ENCODE data around the gene RAB18. TPM values are rescaled to one million over a fixed set of nuclear protein-coding genes. Genes with fewer than 3 reads are reported as not detected.
"Not testable (repeated sequence)": the region's sequence is repeated elsewhere in the genome, so short reads cannot be mapped to it uniquely, and the experiment has no call there.

RAB18 gene
- total and polyA plus RNA-seq, 2 donors = 53.6 to 64.8 TPM

- H3K4me3 ChIP-seq (ENCODE audit: low read length in 2 of 2) = no peak overlapping the region
- H3K9me3 ChIP-seq (ENCODE audit: control insufficient read depth in 2 of 2, insufficient read depth in 1 of 2, low read length in 1 of 2) = no peaks in the 10 kb centered on the region
- WGBS = 97% methylated on average over 6 of the region's 6 CpGs
- no peak overlapping the region for H3K27ac ChIP-seq (ENCODE audit: low read depth in 1 of 2, low read length in 1 of 2)
- no peaks in the 10 kb centered on the region for H3K4me1 ChIP-seq (ENCODE audit: control insufficient read depth in 2 of 2, insufficient read depth in 2 of 2, low read length in 2 of 2)
- peaks cover 0 to 5% of the 10 kb centered on the region in 2 donors for H3K36me3 ChIP-seq (ENCODE audit: control insufficient read depth in 2 of 2, insufficient read depth in 2 of 2, low read length in 1 of 2)
- H3K27me3 ChIP-seq (ENCODE audit: control insufficient read depth in 2 of 2, insufficient read depth in 1 of 2, low read length in 1 of 2) = no peaks in the 10 kb centered on the region
- DNase-seq (ENCODE audit: low read depth in 6 of 9, low spot score in 9 of 9) = no peak
Measured at GRCh38 chr10:27550823-27551222, 46.7 kb downstream of the RAB18 start.

- Histone ChIP-seq H3K4me1 (ENCODE audit: control insufficient read depth in 2 of 2, insufficient read depth in 2 of 2, low read length in 2 of 2) (no peaks in the 10 kb centered on the region), H3K27ac (ENCODE audit: low read depth in 1 of 2, low read length in 1 of 2) (no peak overlapping the region), H3K9me3 (ENCODE audit: control insufficient read depth in 2 of 2, insufficient read depth in 1 of 2, low read length in 1 of 2) (no peaks in the 10 kb centered on the region), H3K27me3 (ENCODE audit: control insufficient read depth in 2 of 2, insufficient read depth in 1 of 2, low read length in 1 of 2) (no peaks in the 10 kb centered on the region), H3K4me3 (ENCODE audit: low read length in 2 of 2) (no peak overlapping the region), H3K36me3 (ENCODE audit: control insufficient read depth in 2 of 2, insufficient read depth in 2 of 2, low read length in 1 of 2) (no peaks in the 10 kb centered on the region)
- DNase-seq (ENCODE audit: low read depth in 6 of 9, low spot score in 9 of 9) = peak in 2 of 9 donors; percentile 41 to 51
- 9% methylated on average over 3 of the region's 3 CpGs for WGBS
Measured at GRCh38 chr10:27558612-27559020, 54.5 kb downstream of the RAB18 start.

- no peak overlapping the region for H3K4me3 ChIP-seq (ENCODE audit: low read length in 2 of 2)
- no peak overlapping the region for H3K27ac ChIP-seq (ENCODE audit: low read depth in 1 of 2, low read length in 1 of 2)
- H3K27me3 ChIP-seq (ENCODE audit: control insufficient read depth in 2 of 2, insufficient read depth in 1 of 2, low read length in 1 of 2) = no peaks in the 10 kb centered on the region
- H3K4me1 ChIP-seq (ENCODE audit: control insufficient read depth in 2 of 2, insufficient read depth in 2 of 2, low read length in 2 of 2) = no peaks in the 10 kb centered on the region
- WGBS = 95% methylated on average over 2 of the region's 2 CpGs
- H3K36me3 ChIP-seq (ENCODE audit: control insufficient read depth in 2 of 2, insufficient read depth in 2 of 2, low read length in 1 of 2) = no peaks in the 10 kb centered on the region
- no peaks in the 10 kb centered on the region for H3K9me3 ChIP-seq (ENCODE audit: control insufficient read depth in 2 of 2, insufficient read depth in 1 of 2, low read length in 1 of 2)
- DNase-seq (ENCODE audit: low read depth in 6 of 9, low spot score in 9 of 9) = no peak
Measured at GRCh38 chr10:27561334-27561733, 57.2 kb downstream of the RAB18 start.

- peak in 1 of 9 donors; percentile 21 for DNase-seq (ENCODE audit: low read depth in 6 of 9, low spot score in 9 of 9)
- Histone ChIP-seq H3K4me3 (ENCODE audit: low read length in 2 of 2) (no peak overlapping the region), H3K9me3 (ENCODE audit: control insufficient read depth in 2 of 2, insufficient read depth in 1 of 2, low read length in 1 of 2) (no peaks in the 10 kb centered on the region), H3K36me3 (ENCODE audit: control insufficient read depth in 2 of 2, insufficient read depth in 2 of 2, low read length in 1 of 2) (no peaks in the 10 kb centered on the region), H3K4me1 (ENCODE audit: control insufficient read depth in 2 of 2, insufficient read depth in 2 of 2, low read length in 2 of 2) (peaks cover 0 to 2% of the 10 kb centered on the region in 2 donors), H3K27ac (ENCODE audit: low read depth in 1 of 2, low read length in 1 of 2) (no peak overlapping the region), H3K27me3 (ENCODE audit: control insufficient read depth in 2 of 2, insufficient read depth in 1 of 2, low read length in 1 of 2) (no peaks in the 10 kb centered on the region)
- WGBS = 85% methylated on average over 1 of the region's 1 CpG
Measured at GRCh38 chr10:27564398-27564797, 60.3 kb downstream of the RAB18 start.

GRCh38 chr10:27564880-27565279, 60.8 kb downstream of the RAB18 start:
- H3K9me3 ChIP-seq (ENCODE audit: control insufficient read depth in 2 of 2, insufficient read depth in 1 of 2, low read length in 1 of 2) = no peaks in the 10 kb centered on the region
- no peak overlapping the region for H3K27ac ChIP-seq (ENCODE audit: low read depth in 1 of 2, low read length in 1 of 2)
- H3K4me1 ChIP-seq (ENCODE audit: control insufficient read depth in 2 of 2, insufficient read depth in 2 of 2, low read length in 2 of 2) = peaks cover 0 to 2% of the 10 kb centered on the region in 2 donors
- WGBS = 87% methylated on average over 3 of the region's 3 CpGs
- H3K27me3 ChIP-seq (ENCODE audit: control insufficient read depth in 2 of 2, insufficient read depth in 1 of 2, low read length in 1 of 2) = no peaks in the 10 kb centered on the region
- no peak overlapping the region for H3K4me3 ChIP-seq (ENCODE audit: low read length in 2 of 2)
- no peaks in the 10 kb centered on the region for H3K36me3 ChIP-seq (ENCODE audit: control insufficient read depth in 2 of 2, insufficient read depth in 2 of 2, low read length in 1 of 2)
- no peak for DNase-seq (ENCODE audit: low read depth in 6 of 9, low spot score in 9 of 9)

- H3K9me3 ChIP-seq (ENCODE audit: control insufficient read depth in 2 of 2, insufficient read depth in 1 of 2, low read length in 1 of 2) = no peaks in the 10 kb centered on the region
- H3K27ac ChIP-seq (ENCODE audit: low read depth in 1 of 2, low read length in 1 of 2) = peak overlapping the region in 1 of 2 donors; percentile 13
- no peaks in the 10 kb centered on the region for H3K36me3 ChIP-seq (ENCODE audit: control insufficient read depth in 2 of 2, insufficient read depth in 2 of 2, low read length in 1 of 2)
- H3K4me3 ChIP-seq (ENCODE audit: low read length in 2 of 2) = no peak overlapping the region
- 92% methylated on average over 7 of the region's 7 CpGs for WGBS
- H3K4me1 ChIP-seq (ENCODE audit: control insufficient read depth in 2 of 2, insufficient read depth in 2 of 2, low read length in 2 of 2) = peaks cover 0 to 2% of the 10 kb centered on the region in 2 donors
- no peaks in the 10 kb centered on the region for H3K27me3 ChIP-seq (ENCODE audit: control insufficient read depth in 2 of 2, insufficient read depth in 1 of 2, low read length in 1 of 2)
- DNase-seq (ENCODE audit: low read depth in 6 of 9, low spot score in 9 of 9) = peak in 2 of 9 donors; percentile 16 to 46
Measured at GRCh38 chr10:27568196-27569175, 64.4 kb downstream of the RAB18 start.

- Histone ChIP-seq H3K36me3 (ENCODE audit: control insufficient read depth in 2 of 2, insufficient read depth in 2 of 2, low read length in 1 of 2) (no peaks in the 10 kb centered on the region), H3K4me1 (ENCODE audit: control insufficient read depth in 2 of 2, insufficient read depth in 2 of 2, low read length in 2 of 2) (peaks cover 0 to 2% of the 10 kb centered on the region in 2 donors), H3K9me3 (ENCODE audit: control insufficient read depth in 2 of 2, insufficient read depth in 1 of 2, low read length in 1 of 2) (no peaks in the 10 kb centered on the region), H3K4me3 (ENCODE audit: low read length in 2 of 2) (no peak overlapping the region), H3K27ac (ENCODE audit: low read depth in 1 of 2, low read length in 1 of 2) (no peak overlapping the region), H3K27me3 (ENCODE audit: control insufficient read depth in 2 of 2, insufficient read depth in 1 of 2, low read length in 1 of 2) (no peaks in the 10 kb centered on the region)
- DNase-seq (ENCODE audit: low read depth in 6 of 9, low spot score in 9 of 9) = no peak
- 95% methylated on average over 4 of the region's 4 CpGs for WGBS
Measured at GRCh38 chr10:27569946-27570345, 65.8 kb downstream of the RAB18 start.

- H3K4me3 ChIP-seq (ENCODE audit: low read length in 2 of 2); H3K27me3 ChIP-seq (ENCODE audit: control insufficient read depth in 2 of 2, insufficient read depth in 1 of 2, low read length in 1 of 2); H3K9me3 ChIP-seq (ENCODE audit: control insufficient read depth in 2 of 2, insufficient read depth in 1 of 2, low read length in 1 of 2); H3K36me3 ChIP-seq (ENCODE audit: control insufficient read depth in 2 of 2, insufficient read depth in 2 of 2, low read length in 1 of 2); H3K4me1 ChIP-seq (ENCODE audit: control insufficient read depth in 2 of 2, insufficient read depth in 2 of 2, low read length in 2 of 2); DNase-seq (ENCODE audit: low read depth in 6 of 9, low spot score in 9 of 9); H3K27ac ChIP-seq (ENCODE audit: low read depth in 1 of 2, low read length in 1 of 2): not testable (repeated sequence)
- 98% methylated on average over 5 of the region's 5 CpGs for WGBS
Measured at GRCh38 chr10:27577038-27577437, 72.9 kb downstream of the RAB18 start.

- H3K4me3 ChIP-seq (ENCODE audit: low read length in 2 of 2) = no peak overlapping the region
- H3K4me1 ChIP-seq (ENCODE audit: control insufficient read depth in 2 of 2, insufficient read depth in 2 of 2, low read length in 2 of 2) = no peaks in the 10 kb centered on the region
- DNase-seq (ENCODE audit: low read depth in 6 of 9, low spot score in 9 of 9) = no peak
- H3K27me3 ChIP-seq (ENCODE audit: control insufficient read depth in 2 of 2, insufficient read depth in 1 of 2, low read length in 1 of 2) = no peaks in the 10 kb centered on the region
- no peak overlapping the region for H3K27ac ChIP-seq (ENCODE audit: low read depth in 1 of 2, low read length in 1 of 2)
- WGBS = 92% methylated on average over 4 of the region's 4 CpGs
- H3K9me3 ChIP-seq (ENCODE audit: control insufficient read depth in 2 of 2, insufficient read depth in 1 of 2, low read length in 1 of 2) = no peaks in the 10 kb centered on the region
- H3K36me3 ChIP-seq (ENCODE audit: control insufficient read depth in 2 of 2, insufficient read depth in 2 of 2, low read length in 1 of 2) = no peaks in the 10 kb centered on the region
Measured at GRCh38 chr10:27578316-27578715, 74.2 kb downstream of the RAB18 start.
